GM12878 (cell line): Measurements from ENCODE around the gene BEST1. TPM values are rescaled to one million over a fixed set of nuclear protein-coding genes. Genes with fewer than 3 reads are reported as not detected.

ENCODE experiments used
- ATAC-seq: fragments of 200-7000 bp; cut with Tn5 transposase; 3 replicates; pipeline ENCODE4 v1.9.1; 2020; ENCODE audit warnings: mild to moderate bottlenecking, moderate library complexity
- BruUV-seq: library from RNA; stranded (reverse); fragments of 400-500 nt; replicated peaks from 2 replicates; lab custom pipeline; 2021; lab: Mats Ljungman, UMichigan
- CTCF ChIA-PET: fragments of 300-600 bp; sonication (Branson Sonifier 250); formaldehyde crosslinking; extraction: SDS; loops from one replicate; lab custom pipeline; 2021; ENCODE audit warnings: inconsistent platforms; lab: Yijun Ruan, JAX
- POLR2A ChIA-PET: fragments of 350-600 bp; formaldehyde crosslinking; extraction: SDS; loops from one replicate; lab custom pipeline; 2021; ENCODE audit warnings: inconsistent platforms; lab: Charles Lee
- RAD21 ChIA-PET: fragments of 300-600 bp; sonication (Branson Sonifier 250); formaldehyde crosslinking; loops from one replicate; lab custom pipeline; 2023; ENCODE audit warnings: antibody characterized with exemption; ENCODE audit not compliant: unreplicated experiment; lab: Charles Lee
- SMC1A ChIA-PET: fragments of 300-600 bp; sonication (Branson Sonifier 250); formaldehyde crosslinking; loops from one replicate; lab custom pipeline; 2023; ENCODE audit not compliant: unreplicated experiment, uncharacterized antibody; lab: Charles Lee
- DNase-seq: peaks from one replicate; pipeline ENCODE4 v3.0.0-alpha.2; 2011; ENCODE audit warnings: low read depth, low spot score
- FAIRE-seq: peaks from 3 replicates; lab custom pipeline; 2011; peaks lifted over from hg19 to GRCh38; lab: Jason Lieb, UNC
- H2AFZ ChIP-seq: 2 replicates; pipeline ENCODE4 v1.6.0; 2011; ENCODE audit warnings: low read depth, low read length, control low read depth; ENCODE audit not compliant: control insufficient read depth
- H3K27ac ChIP-seq: 2 replicates; pipeline ENCODE4 v1.5.1; 2011; ENCODE audit warnings: control low read depth; ENCODE audit not compliant: control insufficient read depth, insufficient read depth
- H3K27me3 ChIP-seq, 2 experiments: replicated peaks in 1 of 2; 2 replicates each; pipeline versions ENCODE4 v1.6.0 to v1.6.1; 2011; ENCODE audit warnings: low read length in 1 of 2; ENCODE audit not compliant: control insufficient read depth in 2 of 2, insufficient read depth in 2 of 2
- H3K36me3 ChIP-seq, 2 experiments: 2 replicates each; pipeline ENCODE4 v1.5.1; 2011; ENCODE audit warnings: low read length in 1 of 2; ENCODE audit not compliant: control insufficient read depth in 2 of 2, insufficient read depth in 2 of 2
- H3K4me1 ChIP-seq: 2 replicates; pipeline ENCODE4 v1.6.1; 2011; ENCODE audit warnings: mild to moderate bottlenecking, low read length, moderate library complexity, mixed read lengths; ENCODE audit not compliant: control insufficient read depth, insufficient read depth
- H3K4me2 ChIP-seq: 2 replicates; pipeline ENCODE4 v1.6.0; 2011; ENCODE audit warnings: control low read depth; ENCODE audit not compliant: control insufficient read depth, insufficient read depth
- H3K4me3 ChIP-seq: fragments of 200-600 bp; sonication (generic); 2 replicates; pipeline ENCODE4 v1.5.1; 2016
- H3K79me2 ChIP-seq: 2 replicates; pipeline ENCODE4 v1.6.0; 2011; ENCODE audit warnings: low read length; ENCODE audit not compliant: control insufficient read depth, insufficient read depth
- H3K9ac ChIP-seq: 2 replicates; pipeline ENCODE4 v1.8.0; 2011; ENCODE audit warnings: low read length, control low read depth, mixed read lengths; ENCODE audit not compliant: control insufficient read depth, insufficient read depth
- H3K9me3 ChIP-seq: replicated peaks from 3 replicates; pipeline ENCODE4 v1.5.1; 2011; ENCODE audit warnings: mild to moderate bottlenecking, low read length; ENCODE audit not compliant: control insufficient read depth, insufficient read depth
- H4K20me1 ChIP-seq: 2 replicates; pipeline ENCODE4 v1.6.0; 2011; ENCODE audit not compliant: control insufficient read depth, insufficient read depth
- ATF2 ChIP-seq: IDR thresholded peaks from 2 replicates; pipeline ENCODE4 v1.6.1; 2012; ENCODE audit warnings: low read length, inconsistent platforms
- ATF7 ChIP-seq: fragments of 450-650 bp; IDR thresholded peaks from 2 replicates; pipeline ENCODE4 v1.6.1; 2016; ENCODE audit warnings: low read depth, mild to moderate bottlenecking
- CREM ChIP-seq: IDR thresholded peaks from 2 replicates; pipeline ENCODE4 v1.6.1; 2014; ENCODE audit warnings: antibody characterized with exemption, low read depth
- EP300 ChIP-seq, 2 experiments: fragments of 150-350 bp in 1 of 2; IDR thresholded peaks; 2 replicates each; pipeline ENCODE4 v1.6.1; 2011 to 2012; ENCODE audit warnings: low read depth in 2 of 2, low read length in 2 of 2, borderline replicate concordance in 1 of 2, improper control_type of control experiment in 1 of 2, inconsistent platforms in 1 of 2; ENCODE audit not compliant: control insufficient read depth in 1 of 2
- FOXM1 ChIP-seq: IDR thresholded peaks from 2 replicates; pipeline ENCODE4 v1.6.1; 2012; ENCODE audit warnings: low read depth, mild to moderate bottlenecking, inconsistent platforms, low read length, moderate library complexity
- MAX ChIP-seq: IDR thresholded peaks from 2 replicates; pipeline ENCODE4 v1.6.1; 2012; ENCODE audit warnings: low read depth, low read length, improper control_type of control experiment
- MTA2 ChIP-seq: fragments of 450-650 bp; IDR thresholded peaks from 2 replicates; pipeline ENCODE4 v1.6.1; 2016; ENCODE audit warnings: low read depth, mild to moderate bottlenecking, moderate library complexity
- NFYB ChIP-seq: IDR thresholded peaks from 2 replicates; pipeline ENCODE4 v1.6.1; 2011; ENCODE audit warnings: low read depth, mild to moderate bottlenecking, low read length, improper control_type of control experiment, moderate library complexity; ENCODE audit not compliant: insufficient read depth
- NKRF ChIP-seq: fragments of 450-650 bp; conservative IDR thresholded peaks from 2 replicates; pipeline ENCODE4 v1.6.1; 2017; ENCODE audit warnings: mild to moderate bottlenecking, moderate library complexity
- RB1 ChIP-seq: fragments of 450-650 bp; formaldehyde crosslinking; IDR thresholded peaks from 2 replicates; pipeline ENCODE4 v1.6.1; 2017; ENCODE audit warnings: mild to moderate bottlenecking, borderline replicate concordance
- SREBF2 ChIP-seq: IDR thresholded peaks from 2 replicates; pipeline ENCODE4 v1.6.1; 2012; ENCODE audit warnings: mild to moderate bottlenecking, low read length
- TCF7 ChIP-seq: IDR thresholded peaks from 2 replicates; pipeline ENCODE4 v1.6.1; 2014; ENCODE audit warnings: antibody characterized with exemption, borderline replicate concordance
- WGBS: methylation state at CpG from one replicate; pipeline ENCODE4 v1.1.6; 2016; ENCODE audit warnings: low lambda C conversion rate; ENCODE audit not compliant: insufficient replicate concordance, insufficient coverage; ENCODE audit errors: missing lambda C conversion rate; 5-methylcytosine and 5-hydroxymethylcytosine counted together
- in situ Hi-C: fragments of 300-500 bp; cut with MboI; formaldehyde crosslinking; loops from 9 replicates; pipeline ENCODE4 v1.14.3; 2018; ENCODE audit warnings: mixed read lengths
- intact Hi-C: fragments of 100-400 bp; cut with micrococcal nuclease; formaldehyde crosslinking; loops from one replicate; pipeline ENCODE4 v1.14.2; 2022; ENCODE audit not compliant: unreplicated experiment
- polyA plus RNA-seq, 11 experiments: library from polyadenylated mRNA; depleted of rRNA in 4 of 11; unstranded in 6 of 11; stranded (reverse) in 5 of 11; fragments of >200 nt; fragmentation: Nextera tagmentation in 4 of 11; fragmentation: Illumina TruSeq in 1 of 11; extraction: Ambion mirVana in 4 of 11; extraction: Trizol in 1 of 11; gene quantifications; 1 replicate in 1 of 11; 2 replicates in 10 of 11; pipeline versions ENCODE4 v1.2.1 to v1.2.3, GENCODE V29; 2011 to 2016; ENCODE audit warnings: inconsistent platforms in 2 of 11, missing spikeins in 2 of 11, low read depth in 1 of 11
- total RNA-seq, 4 experiments: library from RNA; depleted of rRNA in 3 of 4; stranded (reverse); fragments of >200 nt in 3 of 4; fragmentation: Illumina TruSeq in 1 of 4; extraction: Trizol in 1 of 4; gene quantifications; 2 replicates each; pipeline versions ENCODE4 v1.2.1 to v1.2.3, GENCODE V29; 2013 to 2021

Gene BEST1
- total and polyA plus RNA-seq, 10 of the 15 experiments (the other 5 are each of a cell fraction or from before 2014, with no cell fraction given): 0.03 to 3.4 (median 0.15) TPM; not detected in 1

- Histone ChIP-seq H3K27ac (no peak overlapping the region), H3K9me3 (no peaks in the 10 kb centered on the region), H3K79me2 (no peaks in the 10 kb centered on the region), H4K20me1 (no peaks in the 10 kb centered on the region), H3K27me3 (no peaks in the 10 kb centered on the region), H3K9ac (no peak overlapping the region), H3K4me3 (no peak overlapping the region), H3K4me2 (no peak overlapping the region), H3K36me3 (no peaks in the 10 kb centered on the region), H3K4me1 (peaks cover 27% of the 10 kb centered on the region), H2AFZ (no peak overlapping the region)
- ATAC-seq: no peak
- ChIA-PET SMC1A (interaction anchor here (1.8 kb wide), 1 partner anchor 29 kb away, joined by 4 read pairs; no protein-coding TSS in a partner anchor), CTCF (interaction anchor here (1.6 kb wide), 1 partner anchor 106 kb away, joined by 3 read pairs; no protein-coding TSS in a partner anchor), POLR2A (interaction anchor here (0.7 to 1.0 kb wide), 2 partner anchors 8 kb away, joined by 3 to 4 read pairs; partner anchors contain the start of gene FTH1), RAD21 (no interaction called here)
- BruUV-seq: no TSS peak
- WGBS: 90% methylated on average over 15 of the region's 15 CpGs
- DNase-seq: no peak
- FAIRE-seq: no peak
- TF ChIP-seq ATF7 (no peak), TCF7 (no peak), ATF2 (no peak), CREM (no peak), SREBF2 (no peak), EP300 (IDR thresholded peaks at IDR 0.05; ENCODE audit: borderline replicate concordance in 1 of 2, control insufficient read depth in 1 of 2, low read depth in 2 of 2, low read length in 2 of 2) (no peak), FOXM1 (no peak), RB1 (no peak), MAX (no peak), NFYB (no peak), NKRF (no peak), MTA2 (no peak)
- intact Hi-C loops (no loop called here), in situ Hi-C loops (no loop called here)
These were observed 25.7 kb downstream of the BEST1 start for GRCh38 chr11:61975638-61976419.
